Neural crest cell (in vitro differentiated cells): ENCODE results near the gene PDXK. TPM values are rescaled to one million over a fixed set of nuclear protein-coding genes. Genes with fewer than 3 reads are reported as not detected.

Experiments
- DNase-seq: peaks from one replicate; pipeline ENCODE4 v3.0.0; 2021; ENCODE audit warnings: low read depth, mixed read lengths, low spot score
- H3K27ac Mint-ChIP-seq: one replicate; pipeline ENCODE4 v1.8.0; 2021; ENCODE audit warnings: mild to moderate bottlenecking, mixed read lengths; ENCODE audit not compliant: unreplicated experiment
- H3K27me3 Mint-ChIP-seq: 2 replicates; pipeline ENCODE4 v1.8.0; 2021; ENCODE audit warnings: low read depth, mild to moderate bottlenecking, mixed read lengths
- H3K36me3 Mint-ChIP-seq: 2 replicates; pipeline ENCODE4 v1.8.0; 2021; ENCODE audit warnings: low read depth, mild to moderate bottlenecking, mixed read lengths
- H3K4me1 Mint-ChIP-seq: 2 replicates; pipeline ENCODE4 v1.8.0; 2021; ENCODE audit warnings: mixed read lengths
- H3K4me3 Mint-ChIP-seq: one replicate; pipeline ENCODE4 v1.8.0; 2021; ENCODE audit warnings: mild to moderate bottlenecking, mixed read lengths
- H3K9me3 Mint-ChIP-seq: 2 replicates; pipeline ENCODE4 v1.8.0; 2021; ENCODE audit warnings: mixed read lengths
- total RNA-seq: library from RNA; stranded (reverse); gene quantifications from 2 replicates; pipeline ENCODE4 v1.2.1, GENCODE V29; 2021
- TF ChIP-seq, protein P1 (sequence below): fragments of 200-600 bp; sonication (generic); conservative IDR thresholded peaks from 2 replicates; pipeline ENCODE4 v1.5.0; 2021; ENCODE audit warnings: antibody characterized with exemption, mild to moderate bottlenecking

The PDXK gene
- total RNA-seq, 1 donor from 2014 or later = 67.3 TPM

DNA sequence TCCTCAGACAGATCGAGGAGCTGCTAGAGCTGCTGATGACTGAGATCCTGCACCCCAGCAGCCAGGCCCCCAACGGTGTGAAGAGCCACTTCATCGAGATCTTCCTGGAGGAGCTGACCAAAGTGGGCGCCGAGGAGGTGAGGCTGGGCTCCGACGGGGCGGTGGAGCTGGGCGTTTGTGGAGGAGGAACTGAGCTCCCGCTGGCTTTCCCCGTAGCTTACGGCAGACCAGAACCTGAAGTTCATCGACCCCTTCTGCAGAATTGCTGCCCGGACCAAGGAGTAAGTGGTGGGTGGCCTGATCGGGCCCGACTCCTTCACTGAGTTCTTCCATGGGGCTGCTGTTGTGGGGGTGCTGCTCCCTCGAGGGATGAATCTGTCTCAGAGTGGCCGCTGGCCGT, 78.5 kb downstream of the PDXK start:
- no peaks in the 10 kb centered on the region for H3K4me1 Mint-ChIP-seq
- peaks cover 11% of the 10 kb centered on the region for H3K36me3 Mint-ChIP-seq
- TF ChIP-seq, protein P1, sequence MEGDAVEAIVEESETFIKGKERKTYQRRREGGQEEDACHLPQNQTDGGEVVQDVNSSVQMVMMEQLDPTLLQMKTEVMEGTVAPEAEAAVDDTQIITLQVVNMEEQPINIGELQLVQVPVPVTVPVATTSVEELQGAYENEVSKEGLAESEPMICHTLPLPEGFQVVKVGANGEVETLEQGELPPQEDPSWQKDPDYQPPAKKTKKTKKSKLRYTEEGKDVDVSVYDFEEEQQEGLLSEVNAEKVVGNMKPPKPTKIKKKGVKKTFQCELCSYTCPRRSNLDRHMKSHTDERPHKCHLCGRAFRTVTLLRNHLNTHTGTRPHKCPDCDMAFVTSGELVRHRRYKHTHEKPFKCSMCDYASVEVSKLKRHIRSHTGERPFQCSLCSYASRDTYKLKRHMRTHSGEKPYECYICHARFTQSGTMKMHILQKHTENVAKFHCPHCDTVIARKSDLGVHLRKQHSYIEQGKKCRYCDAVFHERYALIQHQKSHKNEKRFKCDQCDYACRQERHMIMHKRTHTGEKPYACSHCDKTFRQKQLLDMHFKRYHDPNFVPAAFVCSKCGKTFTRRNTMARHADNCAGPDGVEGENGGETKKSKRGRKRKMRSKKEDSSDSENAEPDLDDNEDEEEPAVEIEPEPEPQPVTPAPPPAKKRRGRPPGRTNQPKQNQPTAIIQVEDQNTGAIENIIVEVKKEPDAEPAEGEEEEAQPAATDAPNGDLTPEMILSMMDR = no peak
- H3K4me3 Mint-ChIP-seq = no peak overlapping the region
- H3K27me3 Mint-ChIP-seq = no peaks in the 10 kb centered on the region
- no peak overlapping the region for H3K27ac Mint-ChIP-seq
- H3K9me3 Mint-ChIP-seq = no peaks in the 10 kb centered on the region
- DNase-seq = no peak

- H3K27ac Mint-ChIP-seq = no peak overlapping the region
- H3K27me3 Mint-ChIP-seq = no peaks in the 10 kb centered on the region
- H3K9me3 Mint-ChIP-seq = no peaks in the 10 kb centered on the region
- no peak overlapping the region for H3K4me3 Mint-ChIP-seq
- H3K36me3 Mint-ChIP-seq = peaks cover 11% of the 10 kb centered on the region
- no peak for DNase-seq
- TF ChIP-seq, protein P1 = no peak
- no peaks in the 10 kb centered on the region for H3K4me1 Mint-ChIP-seq
Observed at GRCh38 chr21:43797925-43798715, 79.2 kb downstream of the PDXK start.

GRCh38 chr21:43799301-43799840, 80.4 kb downstream of the PDXK start:
- H3K36me3 Mint-ChIP-seq = peaks cover 11% of the 10 kb centered on the region
- DNase-seq = no peak
- no peak overlapping the region for H3K27ac Mint-ChIP-seq
- H3K27me3 Mint-ChIP-seq = no peaks in the 10 kb centered on the region
- H3K9me3 Mint-ChIP-seq = no peaks in the 10 kb centered on the region
- TF ChIP-seq, protein P1 = no peak
- H3K4me3 Mint-ChIP-seq = no peak overlapping the region
- no peaks in the 10 kb centered on the region for H3K4me1 Mint-ChIP-seq

- no peak for DNase-seq
- no peaks in the 10 kb centered on the region for H3K4me1 Mint-ChIP-seq
- H3K4me3 Mint-ChIP-seq = no peak overlapping the region
- no peak overlapping the region for H3K27ac Mint-ChIP-seq
- no peaks in the 10 kb centered on the region for H3K27me3 Mint-ChIP-seq
- no peaks in the 10 kb centered on the region for H3K9me3 Mint-ChIP-seq
- TF ChIP-seq, protein P1 = no peak
- peaks cover 8% of the 10 kb centered on the region for H3K36me3 Mint-ChIP-seq
Observed at GRCh38 chr21:43800124-43800523, 81.2 kb downstream of the PDXK start.

- no peaks in the 10 kb centered on the region for H3K9me3 Mint-ChIP-seq
- H3K4me3 Mint-ChIP-seq = no peak overlapping the region
- no peak overlapping the region for H3K27ac Mint-ChIP-seq
- H3K36me3 Mint-ChIP-seq = peaks cover 7% of the 10 kb centered on the region
- no peaks in the 10 kb centered on the region for H3K4me1 Mint-ChIP-seq
- TF ChIP-seq, protein P1 = no peak
- no peaks in the 10 kb centered on the region for H3K27me3 Mint-ChIP-seq
- DNase-seq = no peak
Observed at GRCh38 chr21:43800566-43800965, 81.6 kb downstream of the PDXK start.
